Measurements from ENCODE around the gene VPS39.
A peak's percentile ranks its signal among the peaks of the same experiment; 100 is the strongest.

VPS39 gene

GRCh38 chr15:42146551-42147430 lies 61.3 kb downstream of the VPS39 start:
- DNase-seq = no peak

- DNase-seq = no peak
Observed at GRCh38 chr15:42145546-42146455, 62.3 kb downstream of the VPS39 start.

- no peak for DNase-seq
Observed at GRCh38 chr15:42144841-42145375, 63.2 kb downstream of the VPS39 start.

DNA sequence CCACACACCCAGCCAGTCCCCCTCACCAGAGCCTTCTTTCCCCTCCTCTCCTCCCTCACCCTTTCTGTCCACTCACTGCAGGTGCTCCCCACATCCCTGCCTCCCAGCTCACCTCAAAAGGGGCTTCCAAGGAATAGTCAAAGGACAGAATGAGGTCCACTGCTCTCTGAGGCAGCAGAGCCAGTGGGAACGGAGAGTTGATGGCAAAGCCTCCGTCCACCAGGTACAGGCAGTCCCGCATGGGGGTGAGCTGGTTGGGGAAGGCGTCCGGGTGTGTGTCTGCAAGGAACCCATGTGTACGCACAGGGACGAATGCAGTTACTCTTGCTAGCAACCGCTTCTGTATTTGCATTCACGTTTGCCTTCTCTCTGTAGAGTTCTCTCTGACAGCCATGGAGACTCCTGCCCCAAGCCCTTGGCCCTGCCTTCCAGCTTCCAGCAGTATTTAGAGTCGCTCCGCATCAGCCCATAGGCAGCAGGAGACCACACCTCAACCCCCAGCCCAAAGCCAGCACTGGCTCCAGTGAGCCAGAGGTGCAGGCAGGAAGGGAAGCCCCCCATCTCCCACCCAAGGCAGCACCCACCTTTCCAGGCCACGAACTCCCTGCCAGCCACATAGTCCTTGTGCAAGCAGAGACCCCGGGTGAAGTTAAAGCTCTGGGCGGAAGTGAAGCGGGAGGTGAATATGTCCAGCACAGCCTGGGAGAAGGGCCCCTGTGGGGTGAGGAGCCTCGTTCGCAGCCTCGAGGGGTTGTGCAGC lies 64.1 kb downstream of the VPS39 start:
- DNase-seq = no peak

- no peak for DNase-seq
Observed at GRCh38 chr15:42143356-42143755, 64.7 kb downstream of the VPS39 start.

DNA sequence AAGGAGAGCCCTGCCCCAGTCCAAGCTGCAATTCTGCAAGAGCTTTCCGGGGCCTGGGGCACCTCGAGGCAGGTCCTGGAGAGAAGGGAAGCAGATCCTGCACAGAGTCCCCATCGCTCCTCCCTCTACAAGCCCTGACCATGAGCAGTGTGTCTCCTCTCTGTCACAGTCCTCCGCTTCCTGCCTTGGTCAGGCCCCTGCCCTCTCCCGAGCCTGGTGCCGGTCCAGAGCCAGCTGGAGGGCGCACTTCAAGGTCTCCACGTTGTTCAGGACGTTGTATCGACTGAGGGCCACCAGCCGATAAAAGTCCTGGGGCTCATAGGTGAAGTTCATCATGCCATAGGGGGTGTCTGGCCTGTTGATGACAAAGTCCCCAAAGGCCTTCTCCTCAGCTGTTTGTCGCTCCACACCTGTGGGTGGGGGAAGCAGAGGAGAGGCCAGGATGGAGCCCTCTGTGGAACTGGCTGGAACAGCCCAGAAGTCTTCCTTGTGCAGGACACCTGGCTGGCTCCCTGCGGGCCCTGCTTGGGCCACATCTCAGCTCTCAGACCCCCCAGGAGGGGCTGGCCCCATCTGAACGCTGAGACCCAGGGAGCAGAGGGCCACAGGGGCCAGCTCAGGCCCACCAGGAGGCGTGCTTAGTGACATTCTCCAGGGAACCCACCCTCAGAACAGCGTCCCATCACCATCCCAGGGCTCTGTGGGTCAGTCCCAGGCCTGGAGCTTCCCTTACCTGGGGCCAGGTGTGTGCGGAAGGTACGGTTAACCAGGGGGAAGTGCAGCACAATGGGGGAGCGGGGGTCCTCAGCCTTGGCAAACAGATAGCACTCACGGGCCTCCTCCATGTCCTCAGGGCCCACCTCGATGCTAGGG lies 66.1 kb downstream of the VPS39 start:
- no peak for DNase-seq

DNA sequence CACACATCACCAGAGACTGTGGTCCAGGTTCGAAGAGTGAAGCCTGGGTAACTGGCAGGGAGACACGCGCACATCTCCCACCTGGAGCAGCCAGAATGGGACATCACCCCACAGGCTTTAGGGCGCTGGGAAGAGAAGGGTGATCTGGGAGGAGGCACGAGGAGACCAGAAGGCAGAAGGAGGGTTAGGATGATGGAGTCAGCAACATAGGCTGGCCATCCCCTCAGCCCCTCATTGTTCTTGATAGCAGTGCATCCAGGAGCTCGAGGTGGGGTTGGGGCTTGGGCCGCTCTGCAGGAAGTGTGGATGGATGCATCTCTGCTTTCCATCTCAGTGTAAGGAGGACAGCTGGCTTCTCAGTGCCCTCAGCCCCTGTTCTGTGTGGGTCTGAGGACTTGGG lies 66.9 kb downstream of the VPS39 start:
- DNase-seq = no peak

DNA sequence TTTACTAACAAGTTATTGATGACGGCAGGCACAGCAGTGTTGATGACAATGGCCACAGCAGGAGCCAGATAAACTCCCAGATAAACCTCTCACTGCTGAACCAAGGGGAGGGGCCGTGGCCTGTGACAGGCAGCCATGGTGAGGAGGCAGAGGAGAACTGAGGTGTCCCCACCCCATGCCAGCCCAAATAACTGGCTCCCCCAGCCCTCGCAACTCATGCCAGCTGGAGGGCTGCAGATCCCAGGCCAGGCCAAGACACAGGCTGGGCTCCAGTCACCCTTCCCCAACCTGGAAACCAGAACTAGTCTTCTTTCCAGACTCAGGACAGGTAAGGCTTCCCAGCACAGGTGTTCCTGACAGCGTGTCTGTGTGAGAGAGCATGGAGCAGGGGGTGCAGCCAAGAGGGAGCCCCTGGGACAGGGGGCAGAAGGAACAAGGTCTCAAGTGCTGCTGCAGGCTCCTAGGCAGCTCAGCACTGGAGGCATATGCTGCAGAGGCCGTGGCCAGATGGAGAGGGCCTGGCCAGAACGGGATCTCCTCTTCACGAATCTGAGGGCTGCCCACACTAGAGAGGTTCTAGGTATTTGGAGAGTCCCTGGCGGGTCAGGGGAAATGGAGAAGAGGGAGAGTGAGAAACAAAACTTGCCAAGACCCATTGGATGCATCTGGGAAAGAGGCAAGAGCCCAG lies 67.6 kb downstream of the VPS39 start:
- DNase-seq = no peak

DNA sequence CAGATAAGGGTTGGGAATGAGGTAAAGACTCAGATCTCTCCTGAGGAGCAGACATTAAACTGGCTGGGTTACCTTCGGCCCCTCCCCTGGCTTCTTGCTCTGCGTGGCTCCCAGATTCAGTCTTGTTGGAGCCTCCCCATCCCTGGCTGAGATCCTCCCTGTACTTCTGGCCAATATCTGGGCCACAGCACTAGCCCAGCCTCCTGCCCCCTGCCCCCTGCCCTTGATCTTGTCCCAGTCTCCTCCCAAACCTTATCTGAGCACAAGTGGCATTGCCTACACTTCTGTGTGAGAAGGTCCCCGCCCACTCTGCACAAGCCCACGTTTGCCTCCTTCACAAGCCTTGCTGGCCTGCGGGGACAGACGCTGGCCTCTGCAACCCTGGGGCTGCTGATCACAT lies 68.5 kb downstream of the VPS39 start:
- DNase-seq = no peak

DNA sequence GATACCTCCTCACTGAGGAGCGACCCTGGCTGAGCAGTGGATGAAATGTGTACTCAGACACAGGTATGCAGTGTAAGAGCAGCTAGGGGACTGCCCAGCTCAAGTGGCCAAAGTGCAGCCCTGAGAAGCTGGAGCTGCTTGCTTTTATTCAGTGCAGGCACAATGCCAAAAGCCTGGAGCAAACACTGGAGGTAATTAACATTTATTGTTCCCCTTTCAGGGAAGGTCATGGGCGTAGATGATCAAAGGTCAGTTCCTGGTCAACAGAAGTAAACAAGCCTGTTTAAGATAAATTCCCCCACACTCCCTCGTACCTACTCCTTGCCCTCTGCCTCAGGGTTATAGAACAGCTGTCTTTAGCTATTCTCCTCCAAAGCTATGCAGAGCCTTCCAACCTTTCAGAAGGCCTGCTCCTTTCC lies 69.1 kb downstream of the VPS39 start:
- no peak for DNase-seq

DNA sequence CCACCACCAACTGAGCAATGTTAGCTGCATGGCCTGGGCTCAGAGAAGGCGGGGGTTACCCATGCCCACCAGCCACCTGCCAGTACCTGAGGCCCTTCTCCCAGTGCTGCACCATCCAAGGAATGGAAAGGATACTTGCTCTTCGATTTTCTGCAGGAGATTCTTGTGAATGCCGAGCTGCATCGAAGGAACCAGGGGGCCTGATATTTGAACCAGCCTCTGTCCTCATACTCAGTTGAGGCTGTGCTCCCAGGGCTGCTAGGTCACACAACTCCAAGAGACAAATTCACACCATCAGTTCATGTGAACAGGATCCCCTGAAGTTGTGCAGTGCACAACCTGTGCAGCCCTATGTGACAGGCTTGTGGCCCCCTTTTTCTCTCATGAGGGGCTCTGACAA lies 69.7 kb downstream of the VPS39 start:
- no peak for DNase-seq

- peak in 5 of 58 donors; percentile 6 to 47 (median 15) for DNase-seq
Observed at GRCh38 chr15:42137461-42138261, 70.4 kb downstream of the VPS39 start.

GRCh38 chr15:42136513-42136912 lies 71.6 kb downstream of the VPS39 start:
- no peak for DNase-seq

GRCh38 chr15:42135351-42135750 lies 72.8 kb downstream of the VPS39 start:
- no peak for DNase-seq

DNA sequence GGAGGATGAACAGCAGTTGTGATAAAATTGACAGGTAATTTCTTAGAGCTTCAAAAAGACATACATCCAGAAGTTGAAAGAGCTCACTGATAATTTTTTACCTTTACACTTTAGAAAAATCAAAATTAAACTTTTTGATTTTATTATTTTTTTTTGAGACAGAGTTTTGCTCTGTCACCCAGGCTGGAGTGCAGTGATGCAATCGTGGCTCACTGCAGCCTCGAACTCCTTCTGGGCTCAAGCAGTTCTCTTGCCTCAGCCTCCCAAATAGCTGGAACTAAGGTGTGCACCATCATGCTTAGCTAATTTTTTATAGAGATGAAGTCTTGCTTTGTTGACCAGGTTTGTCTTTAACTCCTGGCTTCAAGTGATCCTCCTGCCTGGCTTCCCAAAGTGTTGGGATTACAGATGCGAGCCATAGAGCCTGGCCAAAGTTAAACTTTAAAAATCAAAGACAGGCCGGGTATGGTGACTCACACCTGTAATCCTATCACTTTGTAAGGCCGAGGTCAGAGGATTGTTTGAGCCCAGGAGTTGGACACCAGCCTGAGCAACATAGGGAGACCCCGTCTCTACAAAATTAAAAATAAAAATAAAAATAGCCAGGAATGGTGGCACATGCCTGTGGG lies 73.4 kb downstream of the VPS39 start:
- no peak for DNase-seq

GRCh38 chr15:42133886-42134502 lies 74.1 kb downstream of the VPS39 start:
- DNase-seq = peak in 21 of 58 donors; percentile 6 to 46 (median 19)

DNA sequence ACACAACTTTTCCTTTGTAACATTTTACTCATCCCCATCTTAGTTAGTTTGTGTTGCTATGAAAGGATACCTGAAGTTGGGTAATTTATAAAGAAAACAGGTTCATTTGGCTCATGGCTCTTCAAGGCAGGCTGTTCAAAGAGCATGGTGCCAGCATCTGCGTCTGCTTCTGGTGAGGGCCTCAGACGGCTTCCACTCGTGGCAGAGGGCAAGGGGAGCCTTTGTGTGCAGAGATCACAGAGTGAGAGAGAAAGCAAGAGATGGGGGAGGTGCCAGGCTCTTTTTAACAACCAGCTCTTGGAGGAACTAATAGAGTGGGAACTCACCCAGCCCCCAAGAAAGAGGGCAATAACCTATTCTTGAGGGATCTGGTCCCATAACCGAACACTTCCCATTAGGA lies 74.7 kb downstream of the VPS39 start:
- no peak for DNase-seq

Measured in anterior cingulate cortex (tissue), 58 donors.